ENCODE measurements around the gene MAP2K6. TPM values are rescaled to one million over a fixed set of nuclear protein-coding genes. Genes with fewer than 3 reads are reported as not detected.

Gene MAP2K6
- total RNA-seq, 2 donors from 2014 or later, result 59.0 to 83.3 TPM

GRCh38 chr17:69560987-69561441, 146.5 kb downstream of the MAP2K6 start:
- TF ChIP-seq, protein P1, sequence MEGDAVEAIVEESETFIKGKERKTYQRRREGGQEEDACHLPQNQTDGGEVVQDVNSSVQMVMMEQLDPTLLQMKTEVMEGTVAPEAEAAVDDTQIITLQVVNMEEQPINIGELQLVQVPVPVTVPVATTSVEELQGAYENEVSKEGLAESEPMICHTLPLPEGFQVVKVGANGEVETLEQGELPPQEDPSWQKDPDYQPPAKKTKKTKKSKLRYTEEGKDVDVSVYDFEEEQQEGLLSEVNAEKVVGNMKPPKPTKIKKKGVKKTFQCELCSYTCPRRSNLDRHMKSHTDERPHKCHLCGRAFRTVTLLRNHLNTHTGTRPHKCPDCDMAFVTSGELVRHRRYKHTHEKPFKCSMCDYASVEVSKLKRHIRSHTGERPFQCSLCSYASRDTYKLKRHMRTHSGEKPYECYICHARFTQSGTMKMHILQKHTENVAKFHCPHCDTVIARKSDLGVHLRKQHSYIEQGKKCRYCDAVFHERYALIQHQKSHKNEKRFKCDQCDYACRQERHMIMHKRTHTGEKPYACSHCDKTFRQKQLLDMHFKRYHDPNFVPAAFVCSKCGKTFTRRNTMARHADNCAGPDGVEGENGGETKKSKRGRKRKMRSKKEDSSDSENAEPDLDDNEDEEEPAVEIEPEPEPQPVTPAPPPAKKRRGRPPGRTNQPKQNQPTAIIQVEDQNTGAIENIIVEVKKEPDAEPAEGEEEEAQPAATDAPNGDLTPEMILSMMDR (IDR thresholded peaks at IDR 0.05), result no peak
- no peak overlapping the region for H3K4me3 ChIP-seq
- H3K27me3 ChIP-seq, result no peaks in the 10 kb centered on the region
- no peak for DNase-seq
- no peaks in the 10 kb centered on the region for H3K9me3 ChIP-seq
- no peaks in the 10 kb centered on the region for H3K36me3 ChIP-seq
- no peak overlapping the region for H3K9ac ChIP-seq (ENCODE audit: low read depth in 2 of 2, low read length in 2 of 2)
- H3K27ac ChIP-seq, result no peak overlapping the region
- intact Hi-C loops (cut with DNase I), result loop anchor here (10.0 kb wide), 1 partner anchor 994 kb away; no protein-coding TSS in a partner anchor
- H3K4me1 ChIP-seq, result no peaks in the 10 kb centered on the region

GRCh38 chr17:69561462-69561861, 147.0 kb downstream of the MAP2K6 start:
- no peak overlapping the region for H3K27ac ChIP-seq
- no peaks in the 10 kb centered on the region for H3K4me1 ChIP-seq
- no peak for DNase-seq
- H3K4me3 ChIP-seq, result no peak overlapping the region
- TF ChIP-seq, protein P1 (IDR thresholded peaks at IDR 0.05), result no peak
- intact Hi-C loops (cut with DNase I), result loop anchor here (10.0 kb wide), 1 partner anchor 993 kb away; no protein-coding TSS in a partner anchor
- H3K36me3 ChIP-seq, result no peaks in the 10 kb centered on the region
- H3K9me3 ChIP-seq, result no peaks in the 10 kb centered on the region
- H3K9ac ChIP-seq (ENCODE audit: low read depth in 2 of 2, low read length in 2 of 2), result no peak overlapping the region
- H3K27me3 ChIP-seq, result no peaks in the 10 kb centered on the region

DNA sequence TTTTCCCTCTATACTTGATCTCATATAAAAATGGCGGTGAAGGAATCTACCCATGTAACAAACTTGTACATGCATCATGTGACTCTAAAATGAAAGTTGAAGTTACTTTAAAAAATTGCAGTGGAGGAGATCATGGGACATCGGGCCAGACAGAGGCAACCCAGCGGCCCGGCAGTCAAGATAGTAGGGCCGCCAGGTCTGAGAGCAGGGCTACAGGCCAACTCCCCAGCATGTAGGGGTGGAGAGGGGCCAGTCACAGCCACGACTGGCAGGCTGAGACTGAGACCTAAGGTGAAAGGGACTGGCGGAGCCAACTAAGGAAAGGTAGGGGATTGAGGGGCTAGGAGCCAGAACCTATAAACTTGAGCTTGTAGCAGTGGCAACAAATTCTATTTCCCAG, 150.9 kb downstream of the MAP2K6 start:
- Histone ChIP-seq H3K9me3 (no peaks in the 10 kb centered on the region), H3K9ac (ENCODE audit: low read depth in 2 of 2, low read length in 2 of 2) (no peak overlapping the region), H3K27ac (no peak overlapping the region), H3K4me1 (no peaks in the 10 kb centered on the region), H3K27me3 (no peaks in the 10 kb centered on the region), H3K4me3 (no peak overlapping the region), H3K36me3 (no peaks in the 10 kb centered on the region)
- intact Hi-C loops (cut with DNase I), result loop anchor here (5.0 to 10.0 kb wide), 2 partner anchors 989 to 1057 kb away; no protein-coding TSS in a partner anchor
- TF ChIP-seq, protein P1 (IDR thresholded peaks at IDR 0.05), result no peak
- DNase-seq, result no peak

- no peaks in the 10 kb centered on the region for H3K27me3 ChIP-seq
- intact Hi-C loops (cut with DNase I), result loop anchor here (5.0 to 10.0 kb wide), 2 partner anchors 988 to 1055 kb away; no protein-coding TSS in a partner anchor
Observed at GRCh38 chr17:69567130-69567529, 152.6 kb downstream of the MAP2K6 start.

GRCh38 chr17:69572747-69573146, 158.2 kb downstream of the MAP2K6 start:
- Histone ChIP-seq H3K4me3 (no peak overlapping the region), H3K36me3 (no peaks in the 10 kb centered on the region), H3K9me3 (no peaks in the 10 kb centered on the region), H3K27ac (no peak overlapping the region), H3K9ac (ENCODE audit: low read depth in 2 of 2, low read length in 2 of 2) (no peak overlapping the region), H3K27me3 (no peaks in the 10 kb centered on the region), H3K4me1 (no peaks in the 10 kb centered on the region)
- no peak for DNase-seq
- TF ChIP-seq, protein P1 (IDR thresholded peaks at IDR 0.05), result no peak
- intact Hi-C loops (cut with DNase I), result loop anchor here (10.0 kb wide), 1 partner anchor 572 kb away; no protein-coding TSS in a partner anchor

More at GRCh38 chr17:69567130-69567529, 152.6 kb downstream of the MAP2K6 start:
- Histone ChIP-seq H3K9ac (ENCODE audit: low read depth in 2 of 2, low read length in 2 of 2) (no peak overlapping the region), H3K36me3 (no peaks in the 10 kb centered on the region), H3K4me1 (no peaks in the 10 kb centered on the region), H3K27ac (no peak overlapping the region), H3K4me3 (no peak overlapping the region), H3K9me3 (no peaks in the 10 kb centered on the region)
- TF ChIP-seq, protein P1 (IDR thresholded peaks at IDR 0.05), result no peak
- DNase-seq, result no peak

Data from colonic mucosa (tissue), 4 donors.